WTC11 (cell line): ENCODE data around the gene TMEM63B. TPM values are rescaled to one million over a fixed set of nuclear protein-coding genes. Genes with fewer than 3 reads are reported as not detected.

Experiments
- ATAC-seq: fragments of 200-7000 bp; cut with Tn5 transposase; 2 replicates; pipeline ENCODE4 v1.10.0; 2021; ENCODE audit warnings: mild to moderate bottlenecking, moderate library complexity
- CTCF ChIA-PET: fragments of 300-600 bp; sonication (Branson Sonifier 250); formaldehyde crosslinking; loops from one replicate; lab custom pipeline; 2021; ENCODE audit warnings: antibody characterized with exemption; lab: Charles Lee
- POLR2A ChIA-PET: fragments of 350-600 bp; sonication (Branson Sonifier 250); formaldehyde crosslinking; loops from one replicate; lab custom pipeline; 2021; ENCODE audit warnings: antibody characterized with exemption; lab: Charles Lee
- DNase-seq: peaks from one replicate; pipeline ENCODE4 v3.0.0; 2021; ENCODE audit warnings: low spot score
- H3K27ac Mint-ChIP-seq: 2 replicates; pipeline ENCODE4 v1.8.0; 2021; ENCODE audit warnings: mixed read lengths
- H3K27me3 Mint-ChIP-seq: 2 replicates; pipeline ENCODE4 v1.8.0; 2021; ENCODE audit warnings: low read depth, mild to moderate bottlenecking, moderate library complexity, mixed read lengths
- H3K36me3 Mint-ChIP-seq: 2 replicates; pipeline ENCODE4 v1.8.0; 2021; ENCODE audit warnings: mixed read lengths
- H3K4me1 Mint-ChIP-seq: 2 replicates; pipeline ENCODE4 v1.8.0; 2022; ENCODE audit warnings: mixed read lengths
- H3K4me3 Mint-ChIP-seq: 2 replicates; pipeline ENCODE4 v1.8.0; 2021; ENCODE audit warnings: mild to moderate bottlenecking, moderate library complexity, mixed read lengths
- H3K9me3 Mint-ChIP-seq: 2 replicates; pipeline ENCODE4 v1.8.0; 2021; ENCODE audit warnings: mixed read lengths
- ATF6 ChIP-seq: sonication (generic); formaldehyde crosslinking; IDR thresholded peaks from 2 replicates; pipeline ENCODE4 v1.8.1; 2023; ENCODE audit warnings: mild to moderate bottlenecking, missing genetic modification reagents
- CDX4 ChIP-seq: fragments of 250-450 bp; sonication (Bioruptor Pico); IDR thresholded peaks from 2 replicates; pipeline ENCODE4 v1.9.0; 2021; ENCODE audit warnings: moderate library complexity, mild to moderate bottlenecking, inconsistent platforms, borderline replicate concordance
- E2F5 ChIP-seq: sonication (generic); formaldehyde crosslinking; IDR thresholded peaks from 2 replicates; pipeline ENCODE4 v1.8.1; 2022; ENCODE audit warnings: mild to moderate bottlenecking, moderate library complexity, missing genetic modification reagents
- EMX1 ChIP-seq: fragments of 250-450 bp; sonication (Bioruptor Pico); IDR thresholded peaks from 2 replicates; pipeline ENCODE4 v1.8.0; 2021; ENCODE audit warnings: mild to moderate bottlenecking
- ETV6 ChIP-seq: sonication (generic); formaldehyde crosslinking; IDR thresholded peaks from 2 replicates; pipeline ENCODE4 v1.8.1; 2022; ENCODE audit warnings: mild to moderate bottlenecking, missing genetic modification reagents
- IRF1 ChIP-seq: sonication (generic); formaldehyde crosslinking; IDR thresholded peaks from 2 replicates; pipeline ENCODE4 v1.8.0; 2023; ENCODE audit warnings: missing genetic modification reagents
- IRF2 ChIP-seq: sonication (generic); formaldehyde crosslinking; IDR thresholded peaks from 2 replicates; pipeline ENCODE4 v1.8.0; 2022; ENCODE audit warnings: low read depth, missing genetic modification reagents, borderline replicate concordance
- NFE2L1 ChIP-seq: sonication (generic); formaldehyde crosslinking; IDR thresholded peaks from 2 replicates; pipeline ENCODE4 v1.8.1; 2023; ENCODE audit warnings: missing genetic modification reagents
- NFYB ChIP-seq: sonication (generic); formaldehyde crosslinking; conservative IDR thresholded peaks from 2 replicates; pipeline ENCODE4 v1.8.0; 2022; ENCODE audit warnings: low read depth, missing genetic modification reagents
- NR1H2 ChIP-seq: sonication (generic); formaldehyde crosslinking; IDR thresholded peaks from 2 replicates; pipeline ENCODE4 v1.9.0; 2021; ENCODE audit warnings: mild to moderate bottlenecking, moderate library complexity, missing genetic modification reagents
- NR3C1 ChIP-seq: sonication (generic); formaldehyde crosslinking; conservative IDR thresholded peaks from 2 replicates; pipeline ENCODE4 v1.8.1; 2023; ENCODE audit warnings: low read depth, mild to moderate bottlenecking, missing genetic modification reagents
- OVOL2 ChIP-seq: fragments of 250-450 bp; sonication (Bioruptor Pico); IDR thresholded peaks from 2 replicates; pipeline ENCODE4 v1.9.0; 2021; ENCODE audit warnings: mild to moderate bottlenecking, borderline replicate concordance
- PRRX2 ChIP-seq: fragments of 250-450 bp; sonication (Bioruptor Pico); IDR thresholded peaks from 2 replicates; pipeline ENCODE4 v1.8.0; 2021; ENCODE audit warnings: mild to moderate bottlenecking
- SP1 ChIP-seq: sonication (generic); formaldehyde crosslinking; conservative IDR thresholded peaks from 2 replicates; pipeline ENCODE4 v1.8.1; 2022; ENCODE audit warnings: missing genetic modification reagents
- ZNF317 ChIP-seq: sonication (generic); formaldehyde crosslinking; IDR thresholded peaks from 2 replicates; pipeline ENCODE4 v1.8.1; 2023; ENCODE audit warnings: low read depth, mild to moderate bottlenecking, moderate library complexity, missing genetic modification reagents, borderline replicate concordance
- ZNF396 ChIP-seq: fragments of 250-450 bp; sonication (Bioruptor Pico); IDR thresholded peaks from 2 replicates; pipeline ENCODE4 v1.8.0; 2021; ENCODE audit warnings: mild to moderate bottlenecking, moderate library complexity, borderline replicate concordance
- ZNF416 ChIP-seq: fragments of 250-450 bp; sonication (Bioruptor Pico); IDR thresholded peaks from 2 replicates; pipeline ENCODE4 v1.9.0; 2021; ENCODE audit warnings: mild to moderate bottlenecking, inconsistent platforms
- total RNA-seq: library from RNA; stranded (reverse); gene quantifications from 3 replicates; pipeline ENCODE4 v1.2.3, GENCODE V29; 2021
- TF ChIP-seq, protein P1 (sequence below): sonication (generic); formaldehyde crosslinking; IDR thresholded peaks from 2 replicates; pipeline ENCODE4 v1.8.1; 2022; ENCODE audit warnings: low read depth, mild to moderate bottlenecking, moderate library complexity, missing genetic modification reagents, borderline replicate concordance
- TF ChIP-seq, protein P2 (sequence below): fragments of 250-450 bp; sonication (Bioruptor Pico); IDR thresholded peaks from 2 replicates; pipeline ENCODE4 v2.1.2; 2022; ENCODE audit warnings: mild to moderate bottlenecking, moderate library complexity
- TF ChIP-seq, protein P3 (sequence below): sonication (generic); formaldehyde crosslinking; IDR thresholded peaks from 2 replicates; pipeline ENCODE4 v1.8.1; 2023; ENCODE audit warnings: mild to moderate bottlenecking, missing genetic modification reagents, borderline replicate concordance

TMEM63B gene
- total RNA-seq, 1 experiment from 2014 or later = 72.8 TPM

- no peaks in the 10 kb centered on the region for H3K27me3 Mint-ChIP-seq
- POLR2A ChIA-PET = no interaction called here
- no peak for ATAC-seq
- TF ChIP-seq NFYB (CRISPR knock-in tag) (no peak), NFE2L1 (CRISPR knock-in tag) (no peak), ZNF396 (CRISPR knock-in tag) (no peak), NR3C1 (CRISPR knock-in tag) (no peak), EMX1 (CRISPR knock-in tag) (no peak), IRF1 (no peak), CDX4 (CRISPR knock-in tag) (no peak), E2F5 (no peak), ZNF416 (CRISPR knock-in tag) (no peak), IRF2 (CRISPR knock-in tag) (no peak), ZNF317 (CRISPR knock-in tag) (no peak), PRRX2 (CRISPR knock-in tag) (no peak)
- TF ChIP-seq, protein P1, sequence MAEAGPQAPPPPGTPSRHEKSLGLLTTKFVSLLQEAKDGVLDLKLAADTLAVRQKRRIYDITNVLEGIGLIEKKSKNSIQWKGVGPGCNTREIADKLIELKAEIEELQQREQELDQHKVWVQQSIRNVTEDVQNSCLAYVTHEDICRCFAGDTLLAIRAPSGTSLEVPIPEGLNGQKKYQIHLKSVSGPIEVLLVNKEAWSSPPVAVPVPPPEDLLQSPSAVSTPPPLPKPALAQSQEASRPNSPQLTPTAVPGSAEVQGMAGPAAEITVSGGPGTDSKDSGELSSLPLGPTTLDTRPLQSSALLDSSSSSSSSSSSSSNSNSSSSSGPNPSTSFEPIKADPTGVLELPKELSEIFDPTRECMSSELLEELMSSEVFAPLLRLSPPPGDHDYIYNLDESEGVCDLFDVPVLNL (CRISPR knock-in tag) = no peak
- H3K9me3 Mint-ChIP-seq = no peaks in the 10 kb centered on the region
- no peak overlapping the region for H3K27ac Mint-ChIP-seq
- DNase-seq = no peak
- H3K4me1 Mint-ChIP-seq = peaks cover 12% of the 10 kb centered on the region
- CTCF ChIA-PET = interaction anchor here (0.8 to 1.4 kb wide), 2 partner anchors 8 to 310 kb away, joined by 3 read pairs; no protein-coding TSS in a partner anchor
- H3K36me3 Mint-ChIP-seq = no peaks in the 10 kb centered on the region
- no peak overlapping the region for H3K4me3 Mint-ChIP-seq
Measured at GRCh38 chr6:44082872-44083321, 44.5 kb upstream of the TMEM63B start.

DNA sequence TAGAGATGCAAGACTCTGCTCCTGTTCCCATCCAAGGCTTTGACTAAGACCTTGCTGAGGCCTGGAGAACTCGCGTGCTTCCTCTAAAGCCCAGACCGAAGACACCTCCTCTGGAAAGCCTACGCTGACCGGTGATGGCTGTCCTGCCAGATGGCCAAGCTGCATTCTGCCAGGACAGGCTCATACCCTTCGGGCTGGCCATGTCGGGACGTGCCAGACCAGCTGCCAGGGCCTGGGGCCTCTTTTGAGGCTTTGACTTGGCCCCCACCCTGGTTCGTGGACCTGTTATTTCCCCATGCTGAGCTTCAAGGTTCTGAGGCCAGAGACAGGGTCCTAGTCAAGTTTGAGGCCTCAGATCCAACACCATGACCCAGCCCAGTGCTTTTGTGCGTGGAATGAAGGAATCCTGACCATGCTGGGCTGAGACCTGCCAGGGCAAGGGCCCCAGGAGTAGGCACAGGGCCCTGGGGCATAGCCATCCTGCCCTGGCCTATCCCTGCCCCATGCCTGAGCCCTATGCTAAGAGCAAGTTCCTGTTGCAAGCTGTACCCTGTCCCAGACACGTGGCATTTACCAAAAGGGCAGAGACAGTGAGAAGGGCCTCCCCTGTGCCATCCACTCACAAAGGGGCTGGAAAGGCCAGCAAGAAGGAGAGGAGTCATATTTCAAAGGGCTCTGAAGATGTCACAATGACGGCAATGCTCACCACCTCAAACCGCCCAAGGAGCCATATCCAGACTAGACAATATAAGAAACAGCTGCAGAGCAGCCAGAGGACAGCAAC lies 42.9 kb upstream of the TMEM63B start:
- POLR2A ChIA-PET = interaction anchor here (0.7 kb wide), 1 partner anchor 49 kb away, joined by 4 read pairs; no protein-coding TSS in a partner anchor
- DNase-seq (no peak), ATAC-seq (no peak)
- Mint-ChIP-seq H3K27me3 (no peaks in the 10 kb centered on the region; the same call in 1 of the 2 replicates), H3K9me3 (no peaks in the 10 kb centered on the region), H3K4me3 (no peak overlapping the region), H3K27ac (no peak overlapping the region), H3K36me3 (no peaks in the 10 kb centered on the region), H3K4me1 (peaks cover 7% of the 10 kb centered on the region)
- no peak for TF ChIP-seq OVOL2 (CRISPR knock-in tag)
- CTCF ChIA-PET = interaction anchor here (0.6 to 2.0 kb wide), 6 partner anchors 9 to 133 kb away, joined by 3 to 5 read pairs (median 3); no protein-coding TSS in a partner anchor

GRCh38 chr6:44085219-44085618 lies 42.1 kb upstream of the TMEM63B start:
- ATAC-seq = no peak
- ChIA-PET CTCF (interaction anchor here (0.6 to 2.0 kb wide), 9 partner anchors 9 to 149 kb away, joined by 3 to 6 read pairs (median 3); no protein-coding TSS in a partner anchor), POLR2A (interaction anchor here (0.5 to 0.7 kb wide), 3 partner anchors 48 to 293 kb away, joined by 3 to 5 read pairs (median 4); no protein-coding TSS in a partner anchor)
- Mint-ChIP-seq H3K27me3 (no peaks in the 10 kb centered on the region; the same call in 1 of the 2 replicates), H3K9me3 (no peaks in the 10 kb centered on the region), H3K36me3 (no peaks in the 10 kb centered on the region), H3K4me1 (peaks cover 7% of the 10 kb centered on the region), H3K27ac (no peak overlapping the region), H3K4me3 (no peak overlapping the region)
- no peak for DNase-seq
- TF ChIP-seq, protein P2, sequence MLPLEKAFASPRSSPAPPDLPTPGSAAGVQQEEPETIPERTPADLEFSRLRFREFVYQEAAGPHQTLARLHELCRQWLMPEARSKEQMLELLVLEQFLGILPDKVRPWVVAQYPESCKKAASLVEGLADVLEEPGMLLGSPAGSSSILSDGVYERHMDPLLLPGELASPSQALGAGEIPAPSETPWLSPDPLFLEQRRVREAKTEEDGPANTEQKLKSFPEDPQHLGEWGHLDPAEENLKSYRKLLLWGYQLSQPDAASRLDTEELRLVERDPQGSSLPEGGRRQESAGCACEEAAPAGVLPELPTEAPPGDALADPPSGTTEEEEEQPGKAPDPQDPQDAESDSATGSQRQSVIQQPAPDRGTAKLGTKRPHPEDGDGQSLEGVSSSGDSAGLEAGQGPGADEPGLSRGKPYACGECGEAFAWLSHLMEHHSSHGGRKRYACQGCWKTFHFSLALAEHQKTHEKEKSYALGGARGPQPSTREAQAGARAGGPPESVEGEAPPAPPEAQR (CRISPR knock-in tag) = no peak
- no peak for TF ChIP-seq SP1 (CRISPR knock-in tag)
- TF ChIP-seq ATF6 (CRISPR knock-in tag) = no peak
- no peak for TF ChIP-seq NR1H2 (CRISPR knock-in tag)
- TF ChIP-seq ETV6 = no peak
- TF ChIP-seq, protein P3, sequence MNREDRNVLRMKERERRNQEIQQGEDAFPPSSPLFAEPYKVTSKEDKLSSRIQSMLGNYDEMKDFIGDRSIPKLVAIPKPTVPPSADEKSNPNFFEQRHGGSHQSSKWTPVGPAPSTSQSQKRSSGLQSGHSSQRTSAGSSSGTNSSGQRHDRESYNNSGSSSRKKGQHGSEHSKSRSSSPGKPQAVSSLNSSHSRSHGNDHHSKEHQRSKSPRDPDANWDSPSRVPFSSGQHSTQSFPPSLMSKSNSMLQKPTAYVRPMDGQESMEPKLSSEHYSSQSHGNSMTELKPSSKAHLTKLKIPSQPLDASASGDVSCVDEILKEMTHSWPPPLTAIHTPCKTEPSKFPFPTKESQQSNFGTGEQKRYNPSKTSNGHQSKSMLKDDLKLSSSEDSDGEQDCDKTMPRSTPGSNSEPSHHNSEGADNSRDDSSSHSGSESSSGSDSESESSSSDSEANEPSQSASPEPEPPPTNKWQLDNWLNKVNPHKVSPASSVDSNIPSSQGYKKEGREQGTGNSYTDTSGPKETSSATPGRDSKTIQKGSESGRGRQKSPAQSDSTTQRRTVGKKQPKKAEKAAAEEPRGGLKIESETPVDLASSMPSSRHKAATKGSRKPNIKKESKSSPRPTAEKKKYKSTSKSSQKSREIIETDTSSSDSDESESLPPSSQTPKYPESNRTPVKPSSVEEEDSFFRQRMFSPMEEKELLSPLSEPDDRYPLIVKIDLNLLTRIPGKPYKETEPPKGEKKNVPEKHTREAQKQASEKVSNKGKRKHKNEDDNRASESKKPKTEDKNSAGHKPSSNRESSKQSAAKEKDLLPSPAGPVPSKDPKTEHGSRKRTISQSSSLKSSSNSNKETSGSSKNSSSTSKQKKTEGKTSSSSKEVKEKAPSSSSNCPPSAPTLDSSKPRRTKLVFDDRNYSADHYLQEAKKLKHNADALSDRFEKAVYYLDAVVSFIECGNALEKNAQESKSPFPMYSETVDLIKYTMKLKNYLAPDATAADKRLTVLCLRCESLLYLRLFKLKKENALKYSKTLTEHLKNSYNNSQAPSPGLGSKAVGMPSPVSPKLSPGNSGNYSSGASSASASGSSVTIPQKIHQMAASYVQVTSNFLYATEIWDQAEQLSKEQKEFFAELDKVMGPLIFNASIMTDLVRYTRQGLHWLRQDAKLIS (CRISPR knock-in tag) = no peak
